ENCODE results near the gene FAM241A.

Gene FAM241A

DNA sequence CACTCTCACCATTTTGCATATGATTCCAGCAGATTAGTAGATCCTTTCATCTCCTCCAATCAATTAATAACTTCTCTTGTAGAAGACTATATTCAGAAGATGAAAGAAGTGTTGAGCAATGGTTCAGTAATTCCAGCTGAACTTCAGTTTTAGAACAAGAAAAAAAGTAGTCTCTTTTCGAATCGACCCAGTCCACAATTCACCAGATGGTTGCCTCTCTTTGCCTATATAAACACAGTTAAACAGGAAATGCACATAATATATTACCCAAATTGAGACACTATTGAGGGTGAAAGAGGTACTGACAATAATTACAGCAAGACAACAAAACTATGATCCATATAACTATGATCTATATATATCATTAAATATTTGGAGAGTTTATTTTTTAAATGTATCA, 16.8 kb upstream of the FAM241A start:
- no peak for DNase-seq (ENCODE audit: low spot score)
- ChIA-PET POLR2A (ENCODE audit: low non-redundant PET) (no interaction called here), CTCF (interaction anchor here (0.6 kb wide), 1 partner anchor 30 kb away, joined by 3 read pairs; no protein-coding TSS in a partner anchor)
- H3K27ac ChIP-seq: no peak overlapping the region
- TF ChIP-seq, protein P1, sequence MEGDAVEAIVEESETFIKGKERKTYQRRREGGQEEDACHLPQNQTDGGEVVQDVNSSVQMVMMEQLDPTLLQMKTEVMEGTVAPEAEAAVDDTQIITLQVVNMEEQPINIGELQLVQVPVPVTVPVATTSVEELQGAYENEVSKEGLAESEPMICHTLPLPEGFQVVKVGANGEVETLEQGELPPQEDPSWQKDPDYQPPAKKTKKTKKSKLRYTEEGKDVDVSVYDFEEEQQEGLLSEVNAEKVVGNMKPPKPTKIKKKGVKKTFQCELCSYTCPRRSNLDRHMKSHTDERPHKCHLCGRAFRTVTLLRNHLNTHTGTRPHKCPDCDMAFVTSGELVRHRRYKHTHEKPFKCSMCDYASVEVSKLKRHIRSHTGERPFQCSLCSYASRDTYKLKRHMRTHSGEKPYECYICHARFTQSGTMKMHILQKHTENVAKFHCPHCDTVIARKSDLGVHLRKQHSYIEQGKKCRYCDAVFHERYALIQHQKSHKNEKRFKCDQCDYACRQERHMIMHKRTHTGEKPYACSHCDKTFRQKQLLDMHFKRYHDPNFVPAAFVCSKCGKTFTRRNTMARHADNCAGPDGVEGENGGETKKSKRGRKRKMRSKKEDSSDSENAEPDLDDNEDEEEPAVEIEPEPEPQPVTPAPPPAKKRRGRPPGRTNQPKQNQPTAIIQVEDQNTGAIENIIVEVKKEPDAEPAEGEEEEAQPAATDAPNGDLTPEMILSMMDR (conservative IDR thresholded peaks at IDR 0.05; ENCODE audit: low read depth): no peak

DNA sequence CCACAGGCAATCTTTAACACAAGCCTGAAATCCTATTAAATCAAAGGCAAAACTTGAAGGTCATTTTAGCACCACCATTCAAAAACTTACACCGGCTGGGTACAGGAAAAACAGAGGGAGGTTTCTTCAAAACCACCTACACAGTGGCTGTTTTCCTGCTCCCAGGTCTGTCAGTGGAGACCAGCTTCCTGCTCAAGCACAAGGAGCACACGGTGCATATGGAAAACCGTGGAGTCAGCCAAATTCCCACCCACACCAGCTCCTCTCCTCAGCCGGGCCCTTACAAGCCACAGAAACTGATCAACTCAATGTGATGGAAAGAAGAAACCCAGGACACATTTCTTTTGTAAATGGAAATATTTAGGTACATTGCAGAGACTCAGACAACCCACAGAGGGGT, 14.3 kb upstream of the FAM241A start:
- POLR2A ChIA-PET (ENCODE audit: low non-redundant PET): no interaction called here
- TF ChIP-seq, protein P1 (conservative IDR thresholded peaks at IDR 0.05; ENCODE audit: low read depth): no peak
- no peak overlapping the region for H3K27ac ChIP-seq
- CTCF ChIA-PET: interaction anchor here (0.6 kb wide), 1 partner anchor 32 kb away, joined by 3 read pairs; no protein-coding TSS in a partner anchor
- DNase-seq (ENCODE audit: low spot score): no peak

DNA sequence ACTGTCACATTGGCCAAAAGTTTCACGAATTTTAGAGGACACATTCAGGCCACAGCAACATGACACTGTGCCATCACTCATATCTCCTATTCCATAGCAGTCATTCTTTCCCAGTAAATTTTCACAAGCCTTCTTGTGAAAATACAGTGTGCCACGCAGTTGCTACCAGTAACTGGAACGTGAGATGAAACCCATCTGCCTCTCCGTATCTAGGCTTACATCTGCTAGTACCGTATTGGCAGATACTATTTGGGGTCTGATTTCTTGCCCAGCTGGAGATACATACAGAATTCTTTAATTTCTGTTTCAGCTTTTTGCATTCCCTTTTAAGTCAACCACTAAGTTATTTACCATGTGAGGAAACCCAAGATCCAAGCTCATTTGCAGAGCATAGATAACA, 8.7 kb upstream of the FAM241A start:
- DNase-seq (ENCODE audit: low spot score): no peak
- H3K27ac ChIP-seq: no peak overlapping the region
- TF ChIP-seq, protein P1 (conservative IDR thresholded peaks at IDR 0.05; ENCODE audit: low read depth): no peak
- POLR2A ChIA-PET (ENCODE audit: low non-redundant PET): no interaction called here
- CTCF ChIA-PET: no interaction called here

DNA sequence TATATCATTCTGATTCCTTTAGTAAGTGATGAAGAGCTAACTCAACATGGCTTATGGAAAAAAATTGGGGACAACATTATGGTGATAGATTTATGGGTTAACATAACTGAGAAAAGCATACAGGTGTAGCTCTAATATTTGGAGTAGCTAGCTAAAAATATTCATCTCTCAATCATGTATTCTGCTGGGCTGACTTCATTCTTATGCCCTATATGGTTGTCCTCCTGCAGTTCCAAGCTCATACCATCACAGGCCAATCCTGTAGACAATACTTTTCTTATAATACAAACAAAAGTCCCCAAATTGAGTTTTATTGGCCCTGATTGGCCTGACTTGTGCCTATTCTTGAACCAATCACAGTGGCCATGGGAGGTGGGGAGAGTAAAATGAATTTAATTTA, 6.7 kb upstream of the FAM241A start:
- CTCF ChIA-PET: no interaction called here
- DNase-seq (ENCODE audit: low spot score): no peak
- H3K27ac ChIP-seq: no peak overlapping the region
- TF ChIP-seq, protein P1 (conservative IDR thresholded peaks at IDR 0.05; ENCODE audit: low read depth): no peak
- POLR2A ChIA-PET (ENCODE audit: low non-redundant PET): no interaction called here

DNA sequence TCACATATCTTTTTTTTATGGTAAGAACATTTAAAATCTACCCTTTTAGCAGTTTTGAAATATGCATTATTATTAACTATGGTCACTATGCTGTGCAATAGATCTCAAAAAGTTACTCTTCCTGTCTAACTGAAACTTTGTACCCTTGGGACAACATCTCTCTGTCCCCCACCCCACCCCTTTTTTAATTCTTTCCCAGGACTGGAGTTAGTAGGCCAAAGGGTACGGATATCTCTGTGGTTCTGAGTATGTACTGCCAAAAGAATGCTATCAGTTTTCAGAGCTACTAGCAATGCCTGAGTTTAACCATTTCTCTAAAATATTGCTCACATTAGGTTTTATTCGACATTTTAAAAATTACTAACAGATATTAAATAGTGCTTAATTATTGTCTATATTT, 4.7 kb upstream of the FAM241A start:
- POLR2A ChIA-PET (ENCODE audit: low non-redundant PET): no interaction called here

DNA sequence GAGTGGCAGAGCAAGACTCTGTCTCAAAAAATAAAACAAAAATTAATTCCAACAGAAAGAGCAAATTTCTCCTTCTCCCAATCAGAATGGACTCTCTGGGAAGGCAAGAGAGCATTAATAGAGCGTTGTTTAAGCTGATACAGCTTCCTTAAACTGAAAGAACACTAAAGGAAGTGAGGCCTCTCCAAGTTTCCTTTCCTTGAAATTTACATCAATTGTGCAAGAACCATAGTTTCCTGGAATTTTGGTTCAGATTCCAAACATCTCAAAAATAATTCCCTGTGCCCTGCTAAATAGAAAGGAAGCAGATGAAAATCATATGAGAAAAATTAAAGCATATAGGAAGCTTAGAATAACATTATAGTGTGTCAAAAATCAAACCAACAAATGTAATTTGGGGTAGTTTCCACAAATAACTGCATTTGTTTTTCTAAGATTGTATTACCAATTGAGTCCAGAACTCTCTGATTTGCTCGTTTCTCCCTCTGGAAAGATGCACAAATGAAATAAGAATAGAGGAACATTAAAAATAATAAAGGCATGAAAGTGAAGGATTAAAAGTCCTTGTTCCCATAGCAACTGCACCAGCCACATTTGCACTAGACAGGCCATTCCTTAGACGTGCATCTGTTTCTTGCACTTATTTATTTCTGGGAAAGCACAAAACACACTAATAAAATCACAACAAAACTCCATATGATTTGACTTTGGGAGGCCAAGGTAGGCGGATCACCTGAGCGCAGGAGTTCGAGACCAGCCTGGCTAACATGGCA, 3.7 kb upstream of the FAM241A start:
- POLR2A ChIA-PET (ENCODE audit: low non-redundant PET): no interaction called here
- TF ChIP-seq, protein P1 (conservative IDR thresholded peaks at IDR 0.05; ENCODE audit: low read depth): no peak
- CTCF ChIA-PET: no interaction called here

More for the DNA sequence above, 4.7 kb upstream of the FAM241A start:
- TF ChIP-seq, protein P1 (conservative IDR thresholded peaks at IDR 0.05; ENCODE audit: low read depth): no peak
- CTCF ChIA-PET: no interaction called here
- no peak for DNase-seq (ENCODE audit: low spot score)
- no peak overlapping the region for H3K27ac ChIP-seq

More for the DNA sequence above, 3.7 kb upstream of the FAM241A start:
- DNase-seq (ENCODE audit: low spot score): no peak
- no peak overlapping the region for H3K27ac ChIP-seq
